Measurements from ENCODE around the gene SPSB2.
"Not testable (repeated sequence)": the region's sequence is repeated elsewhere in the genome, so short reads cannot be mapped to it uniquely, and the experiment has no call there.

Gene SPSB2

GRCh38 chr12:6890789-6891645 is 17.9 kb upstream of the SPSB2 start:
- TF ChIP-seq, protein P1, sequence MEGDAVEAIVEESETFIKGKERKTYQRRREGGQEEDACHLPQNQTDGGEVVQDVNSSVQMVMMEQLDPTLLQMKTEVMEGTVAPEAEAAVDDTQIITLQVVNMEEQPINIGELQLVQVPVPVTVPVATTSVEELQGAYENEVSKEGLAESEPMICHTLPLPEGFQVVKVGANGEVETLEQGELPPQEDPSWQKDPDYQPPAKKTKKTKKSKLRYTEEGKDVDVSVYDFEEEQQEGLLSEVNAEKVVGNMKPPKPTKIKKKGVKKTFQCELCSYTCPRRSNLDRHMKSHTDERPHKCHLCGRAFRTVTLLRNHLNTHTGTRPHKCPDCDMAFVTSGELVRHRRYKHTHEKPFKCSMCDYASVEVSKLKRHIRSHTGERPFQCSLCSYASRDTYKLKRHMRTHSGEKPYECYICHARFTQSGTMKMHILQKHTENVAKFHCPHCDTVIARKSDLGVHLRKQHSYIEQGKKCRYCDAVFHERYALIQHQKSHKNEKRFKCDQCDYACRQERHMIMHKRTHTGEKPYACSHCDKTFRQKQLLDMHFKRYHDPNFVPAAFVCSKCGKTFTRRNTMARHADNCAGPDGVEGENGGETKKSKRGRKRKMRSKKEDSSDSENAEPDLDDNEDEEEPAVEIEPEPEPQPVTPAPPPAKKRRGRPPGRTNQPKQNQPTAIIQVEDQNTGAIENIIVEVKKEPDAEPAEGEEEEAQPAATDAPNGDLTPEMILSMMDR (IDR thresholded peaks at IDR 0.05; ENCODE audit: insufficient read depth, low read length, missing control alignments) = peak; percentile 78
- ChIA-PET POLR2A (interaction anchor here (0.6 to 1.8 kb wide), 12 partner anchors 9 to 202 kb away, joined by 3 to 23 read pairs (median 6); partner anchors contain the start of genes CDCA3, LRRC23, SPSB2 and TPI1), CTCF (interaction anchor here (0.8 to 2.8 kb wide), 28 partner anchors 9 to 747 kb away, joined by 3 to 53 read pairs (median 4); partner anchors contain the start of genes LRRC23 and SPSB2)
- peak; percentile 47 for DNase-seq (ENCODE audit: low read depth, low spot score)
- H3K4me3 ChIP-seq (ENCODE audit: low read depth, low read length) = peak overlapping the region; percentile 57

- DNase-seq (ENCODE audit: low read depth, low spot score); H3K4me3 ChIP-seq (ENCODE audit: low read depth, low read length); POLR2A ChIA-PET: not testable (repeated sequence)
- CTCF ChIA-PET = interaction anchor here (1.4 kb wide), 1 partner anchor 18 kb away, joined by 12 read pairs; the partner anchor contains the start of gene SPSB2
Measured at GRCh38 chr12:6889775-6890573, 16.9 kb upstream of the SPSB2 start.

DNA sequence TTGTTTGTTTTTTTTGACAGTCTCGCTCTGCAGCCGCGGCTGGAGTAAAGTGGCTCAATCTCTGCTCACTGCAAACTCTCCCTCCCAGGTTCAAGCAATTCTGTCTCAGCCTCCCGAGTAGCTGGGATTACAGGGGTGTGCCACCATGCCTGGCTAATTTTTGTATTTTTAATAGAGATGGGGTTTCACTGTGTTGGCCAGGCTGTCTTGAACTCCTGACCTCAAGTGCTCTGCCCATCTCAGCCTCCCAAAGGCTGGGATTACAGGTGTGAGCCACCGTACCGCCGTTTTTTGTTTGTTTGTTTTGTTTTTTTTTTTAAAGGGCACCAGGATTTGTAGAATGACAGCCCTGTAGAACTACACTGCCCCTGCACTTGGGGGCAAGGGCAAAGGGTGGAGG is 15.7 kb upstream of the SPSB2 start:
- ChIA-PET CTCF (interaction anchor here (1.4 kb wide), 1 partner anchor 17 kb away, joined by 12 read pairs; the partner anchor contains the start of gene SPSB2), POLR2A (interaction anchor here (1.3 kb wide), 1 partner anchor 16 kb away, joined by 3 read pairs; the partner anchor contains the start of gene SPSB2)
- not testable (repeated sequence) for DNase-seq (ENCODE audit: low read depth, low spot score); H3K4me3 ChIP-seq (ENCODE audit: low read depth, low read length)

DNA sequence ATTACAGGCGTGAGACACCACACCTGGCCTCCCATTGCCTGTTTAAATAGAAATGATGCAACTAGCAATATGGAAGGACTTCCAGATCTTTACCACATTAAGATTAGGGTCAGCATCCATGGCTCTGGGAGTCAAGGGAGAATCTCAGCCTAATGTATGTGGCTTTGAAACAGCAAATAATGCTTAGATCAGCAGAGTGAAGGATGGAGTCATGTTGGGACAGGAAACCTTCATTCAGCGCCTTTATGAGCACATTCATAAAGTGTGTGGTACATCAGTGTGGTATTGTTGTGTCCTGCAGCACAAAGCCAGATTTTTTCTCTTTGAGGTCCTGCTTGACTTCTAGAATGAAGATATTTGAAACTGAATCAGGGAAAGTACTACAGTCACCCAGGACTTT is 15.3 kb upstream of the SPSB2 start:
- POLR2A ChIA-PET = interaction anchor here (1.3 kb wide), 1 partner anchor 15 kb away, joined by 3 read pairs; the partner anchor contains the start of gene SPSB2
- no peak for DNase-seq (ENCODE audit: low read depth, low spot score)
- H3K4me3 ChIP-seq (ENCODE audit: low read depth, low read length) = no peak overlapping the region
- CTCF ChIA-PET = interaction anchor here (1.6 kb wide), 1 partner anchor 18 kb away, joined by 5 read pairs; no protein-coding TSS in a partner anchor
- TF ChIP-seq, protein P1 (IDR thresholded peaks at IDR 0.05; ENCODE audit: insufficient read depth, low read length, missing control alignments) = no peak

GRCh38 chr12:6887460-6887859 is 14.4 kb upstream of the SPSB2 start:
- TF ChIP-seq, protein P1 (IDR thresholded peaks at IDR 0.05; ENCODE audit: insufficient read depth, low read length, missing control alignments) = no peak

GRCh38 chr12:6886206-6886999 is 13.3 kb upstream of the SPSB2 start:
- POLR2A ChIA-PET; H3K4me3 ChIP-seq (ENCODE audit: low read depth, low read length); DNase-seq (ENCODE audit: low read depth, low spot score): not testable (repeated sequence)
- CTCF ChIA-PET = interaction anchor here (0.6 to 6.6 kb wide), 7 partner anchors 9 to 133 kb away, joined by 3 to 88 read pairs (median 3); partner anchors contain the start of genes MLF2, SPSB2 and TPI1

More at GRCh38 chr12:6887460-6887859, 14.4 kb upstream of the SPSB2 start:
- no peak for DNase-seq (ENCODE audit: low read depth, low spot score)
- H3K4me3 ChIP-seq (ENCODE audit: low read depth, low read length) = no peak overlapping the region
- ChIA-PET CTCF (interaction anchor here (0.8 to 1.9 kb wide), 4 partner anchors 10 to 75 kb away, joined by 3 to 11 read pairs (median 4); partner anchors contain the start of gene SPSB2), POLR2A (no interaction called here)

DNA sequence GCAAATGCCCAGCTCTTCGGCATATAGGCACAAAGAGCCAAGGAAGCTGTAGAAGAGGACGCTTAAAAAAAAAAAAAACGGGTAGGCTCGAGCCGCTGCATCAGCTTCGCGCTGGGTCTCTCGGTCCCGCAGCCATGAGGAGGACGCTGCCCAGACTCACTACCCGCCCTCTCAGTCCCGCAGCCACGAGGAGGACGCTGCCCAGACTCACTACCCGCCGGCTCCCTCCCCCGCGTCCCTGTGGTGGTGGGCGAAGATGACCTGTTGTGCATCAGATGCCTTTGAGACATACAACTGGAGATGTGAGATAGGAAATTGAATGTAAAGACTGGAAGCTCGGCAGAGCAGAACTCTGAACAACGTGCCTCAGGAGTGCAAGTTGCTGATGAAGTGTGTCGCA is 11.4 kb upstream of the SPSB2 start:
- DNase-seq (ENCODE audit: low read depth, low spot score) = no peak
- ChIA-PET POLR2A (interaction anchor here (1.1 to 1.3 kb wide), 2 partner anchors 11 to 60 kb away, joined by 3 to 4 read pairs; partner anchors contain the start of genes C12orf57, RNU7-1 and SPSB2), CTCF (interaction anchor here (6.6 kb wide), 1 partner anchor 14 kb away, joined by 88 read pairs; the partner anchor contains the start of genes SPSB2 and TPI1)
- no peak overlapping the region for H3K4me3 ChIP-seq (ENCODE audit: low read depth, low read length)
- TF ChIP-seq, protein P1 (IDR thresholded peaks at IDR 0.05; ENCODE audit: insufficient read depth, low read length, missing control alignments) = no peak
